Bone marrow (tissue), 2 donors: Measurements from ENCODE around the gene MPZL3.

Experiments used
- DNase-seq, 2 donors: peaks; one replicate each; lab custom pipeline; 2025; lab: John Stamatoyannopoulos, UW

The MPZL3 gene, protein sequence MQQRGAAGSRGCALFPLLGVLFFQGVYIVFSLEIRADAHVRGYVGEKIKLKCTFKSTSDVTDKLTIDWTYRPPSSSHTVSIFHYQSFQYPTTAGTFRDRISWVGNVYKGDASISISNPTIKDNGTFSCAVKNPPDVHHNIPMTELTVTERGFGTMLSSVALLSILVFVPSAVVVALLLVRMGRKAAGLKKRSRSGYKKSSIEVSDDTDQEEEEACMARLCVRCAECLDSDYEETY

DNA sequence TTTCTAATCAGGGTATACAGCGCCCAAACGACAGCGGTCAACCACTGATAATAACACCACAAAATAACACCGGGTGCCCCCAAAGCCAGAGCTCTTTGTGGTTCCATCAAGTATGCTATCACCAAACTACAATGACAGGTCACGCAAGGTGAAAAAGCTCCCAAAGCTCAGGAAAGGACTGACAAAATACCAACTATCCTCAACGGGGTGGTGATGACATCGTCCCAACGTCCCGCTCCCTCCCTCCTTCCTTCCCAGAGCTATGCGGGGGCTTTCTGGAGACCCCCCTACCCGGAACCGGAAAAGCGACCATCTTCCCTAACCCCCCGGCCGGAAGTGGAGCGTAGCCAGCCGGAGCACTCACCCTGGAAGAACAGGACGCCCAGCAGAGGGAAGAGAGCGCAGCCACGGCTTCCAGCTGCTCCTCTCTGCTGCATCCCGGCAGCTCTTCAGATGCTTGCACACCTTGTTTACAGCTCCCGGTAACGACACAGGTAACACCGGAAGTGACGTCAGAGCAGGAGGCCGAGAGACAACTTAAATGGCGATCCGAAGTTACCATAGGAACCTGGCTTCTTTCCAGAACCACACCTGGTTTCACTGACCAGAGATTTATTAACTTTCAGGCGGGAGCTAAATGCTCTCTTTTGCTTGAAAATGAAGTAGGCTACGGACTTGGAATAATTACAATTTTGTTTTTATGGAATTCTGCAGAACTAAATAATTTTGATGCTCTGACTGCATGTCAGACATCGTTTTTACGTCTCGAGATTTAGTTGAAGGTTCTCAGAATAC lies at the start of gene MPZL3:
Gene MPZL3, minus strand, starts transcription at position 508 of the 795 bp plus-strand sequence. Its CDS starts 71 bp downstream, at position 437.
- DNase-seq: peak; percentile 52 to 71

DNA sequence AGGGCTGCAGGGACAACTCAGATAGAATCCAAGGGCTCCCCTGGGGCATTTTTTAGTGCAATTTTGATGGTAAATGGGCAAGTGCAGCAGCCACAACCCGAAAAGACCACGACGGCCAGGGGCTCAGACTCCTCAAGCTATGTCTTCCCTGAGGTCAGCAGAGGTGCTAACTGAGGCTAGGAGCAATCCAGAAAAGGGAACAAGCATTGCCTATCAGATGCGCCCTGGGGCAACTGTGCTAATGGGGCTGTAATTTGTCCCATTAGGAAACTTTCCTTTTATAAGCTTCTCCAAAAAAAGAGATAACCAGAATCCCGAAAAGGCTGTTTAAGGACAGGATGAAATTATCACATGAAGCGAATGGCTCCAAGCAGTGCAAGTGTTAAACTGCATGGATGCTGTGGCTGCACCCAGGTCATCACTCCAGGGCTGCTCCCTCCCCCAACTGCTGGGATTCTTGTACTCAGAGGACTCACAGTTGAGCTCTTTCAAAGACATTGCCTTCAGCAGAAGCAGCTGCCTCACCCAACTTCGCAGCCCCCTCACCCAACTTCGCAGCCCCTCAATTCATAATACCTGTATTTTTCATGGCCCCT lies 49.5 kb upstream of the MPZL3 start:
- no peak for DNase-seq

DNA sequence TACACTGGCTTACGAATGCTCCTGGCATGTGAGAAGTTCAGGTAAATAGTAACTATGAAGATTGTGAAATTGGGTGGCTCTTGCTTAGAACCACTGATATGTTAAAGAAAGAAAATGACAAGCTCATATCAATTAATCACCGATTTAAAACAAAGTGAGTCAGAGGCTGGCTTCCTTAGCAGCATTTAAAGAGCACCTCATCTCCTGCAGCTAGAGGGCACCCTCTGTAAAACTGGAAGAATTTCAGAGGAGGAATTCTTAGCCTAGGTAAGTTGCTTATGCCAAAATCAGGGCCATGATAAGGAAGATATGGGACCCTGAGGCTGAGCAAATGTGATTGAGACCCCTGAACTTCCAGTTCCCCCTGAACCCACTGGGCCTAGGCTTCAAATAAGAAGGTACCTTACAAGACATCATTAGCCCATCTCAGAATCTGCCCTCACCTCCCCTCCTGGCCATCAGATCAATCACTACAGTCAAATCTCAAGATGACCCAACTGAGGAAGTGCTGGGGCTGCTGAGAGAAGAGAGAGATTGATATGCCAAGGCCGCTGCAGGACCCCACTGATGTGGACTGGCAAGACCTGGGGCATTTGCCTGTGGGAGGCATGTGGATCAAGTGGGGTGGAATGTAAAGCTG lies 43.8 kb upstream of the MPZL3 start:
- DNase-seq: peak in 1 of 2 donors; percentile 51

DNA sequence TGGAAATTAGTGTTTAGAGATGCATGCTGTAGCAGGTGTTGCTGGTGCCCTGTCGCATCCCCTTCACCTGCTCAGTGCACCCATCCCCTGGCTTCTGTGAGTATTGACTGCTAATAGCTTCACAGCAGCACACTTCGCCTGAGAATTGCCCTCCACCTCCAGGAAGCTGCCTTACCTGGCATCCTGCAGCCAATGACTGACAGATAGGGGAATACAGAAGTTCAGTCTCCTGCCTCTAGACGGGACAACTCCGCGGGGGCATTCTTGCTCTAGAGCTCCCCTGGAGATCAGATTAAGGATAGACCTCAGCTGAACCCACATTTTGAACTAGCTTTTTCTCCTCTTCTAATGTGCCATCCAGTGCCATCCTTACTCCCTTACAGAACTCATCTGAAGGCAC lies 43.0 kb upstream of the MPZL3 start:
- no peak for DNase-seq

DNA sequence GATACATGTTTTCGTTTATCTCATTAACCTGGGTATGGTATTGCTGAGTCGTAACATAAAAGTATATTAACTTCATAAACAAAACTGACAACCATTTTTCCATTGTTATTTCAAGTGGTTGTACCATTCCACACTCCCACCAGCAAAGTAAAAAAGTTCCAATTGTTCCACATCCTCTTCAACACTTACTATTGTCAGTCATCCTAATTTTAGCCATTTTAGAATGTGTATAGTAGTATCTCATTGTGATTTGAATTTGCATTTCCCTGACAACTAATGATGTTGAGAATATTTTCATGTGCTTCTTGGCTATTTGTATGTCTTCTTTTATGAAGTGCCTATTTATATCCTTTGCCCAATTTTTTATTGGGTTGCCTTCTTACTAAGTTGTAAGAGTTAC lies 41.9 kb upstream of the MPZL3 start:
- DNase-seq: no peak

DNA sequence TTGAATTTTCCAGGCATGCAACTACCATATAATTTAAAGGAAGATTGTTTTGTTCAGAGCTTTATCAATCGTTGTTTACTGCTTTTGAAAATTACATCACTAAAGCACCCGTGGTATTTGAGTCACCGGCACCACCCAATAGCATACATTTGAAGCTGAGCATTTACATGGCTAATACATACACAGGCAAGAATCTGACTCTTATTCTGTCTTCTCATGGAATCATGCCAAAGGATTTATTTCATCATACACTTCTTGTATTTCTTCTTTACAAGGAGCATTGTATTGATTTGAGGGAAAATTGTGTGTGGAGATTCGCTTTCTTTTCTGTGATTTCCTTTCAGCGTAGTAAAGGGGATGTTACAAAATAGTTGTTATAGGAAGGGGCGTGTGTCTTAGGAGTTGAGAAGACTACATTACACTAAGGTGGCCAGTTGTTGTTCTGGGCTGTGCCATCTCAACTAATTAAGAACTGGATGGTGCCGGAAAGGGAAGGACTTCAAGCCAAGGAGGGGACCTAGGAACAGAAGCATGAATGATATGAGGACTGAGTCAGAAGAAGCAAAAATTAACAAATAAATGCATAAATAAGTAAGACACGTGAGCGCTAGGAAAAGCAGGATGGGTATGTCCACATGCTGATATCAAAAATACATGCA lies 39.4 kb upstream of the MPZL3 start:
- DNase-seq: no peak

DNA sequence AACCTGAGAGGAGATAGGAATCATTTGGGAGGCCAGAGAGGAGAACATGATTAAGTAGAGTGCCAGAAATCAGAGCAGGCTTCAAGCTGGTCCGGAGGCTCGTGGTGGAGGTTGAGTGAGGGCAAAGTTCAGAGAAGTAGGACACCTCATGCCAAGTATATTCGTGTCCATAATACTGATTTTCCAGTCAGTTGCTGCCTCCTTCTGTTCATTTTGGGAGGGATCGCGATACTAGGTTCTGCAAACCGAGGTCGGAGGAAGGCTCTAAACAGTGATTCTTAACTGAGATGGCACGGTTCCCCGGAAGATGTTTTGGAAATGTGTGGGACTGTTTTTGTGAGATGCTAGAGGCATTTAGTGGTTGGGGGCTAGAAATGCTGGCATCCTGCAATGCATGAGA lies 38.8 kb upstream of the MPZL3 start:
- peak in 1 of 2 donors; percentile 24 for DNase-seq

DNA sequence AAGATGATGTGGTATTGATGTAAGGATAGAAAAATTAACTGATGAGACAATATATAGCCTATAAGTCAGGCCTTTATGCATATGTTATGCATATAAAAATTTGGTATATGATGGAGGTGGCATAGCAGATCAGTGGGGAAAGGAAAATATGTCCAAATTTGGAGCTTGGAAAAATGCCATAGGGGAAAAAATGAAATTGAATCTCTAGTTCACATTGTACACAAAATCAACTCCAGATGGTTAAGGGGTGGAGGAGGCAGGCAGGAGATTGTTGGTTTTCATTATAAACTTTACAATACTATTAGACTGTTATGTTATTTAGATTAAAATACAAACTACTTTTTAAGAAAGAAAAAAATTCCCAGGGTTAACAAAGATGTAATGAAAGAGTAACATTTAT lies 37.2 kb upstream of the MPZL3 start:
- DNase-seq: no peak

DNA sequence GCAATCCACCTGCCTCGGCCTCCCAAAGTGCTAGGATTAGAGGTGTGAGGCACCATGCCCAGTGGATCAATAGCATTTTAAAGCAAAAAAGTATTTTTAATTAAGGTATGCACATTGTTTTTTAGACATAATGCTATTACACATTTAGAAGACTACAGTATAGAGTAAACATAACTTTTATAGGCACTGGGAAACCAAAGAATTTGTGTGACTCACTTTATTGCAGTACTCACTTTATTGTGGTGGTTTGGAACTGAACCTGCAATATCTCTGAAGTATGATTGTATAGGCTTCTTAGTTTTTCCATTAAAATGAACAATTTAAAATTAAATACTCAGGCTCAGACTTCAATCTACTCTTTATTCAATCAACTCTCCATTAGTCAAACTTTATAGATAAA lies 34.8 kb upstream of the MPZL3 start:
- DNase-seq: no peak

DNA sequence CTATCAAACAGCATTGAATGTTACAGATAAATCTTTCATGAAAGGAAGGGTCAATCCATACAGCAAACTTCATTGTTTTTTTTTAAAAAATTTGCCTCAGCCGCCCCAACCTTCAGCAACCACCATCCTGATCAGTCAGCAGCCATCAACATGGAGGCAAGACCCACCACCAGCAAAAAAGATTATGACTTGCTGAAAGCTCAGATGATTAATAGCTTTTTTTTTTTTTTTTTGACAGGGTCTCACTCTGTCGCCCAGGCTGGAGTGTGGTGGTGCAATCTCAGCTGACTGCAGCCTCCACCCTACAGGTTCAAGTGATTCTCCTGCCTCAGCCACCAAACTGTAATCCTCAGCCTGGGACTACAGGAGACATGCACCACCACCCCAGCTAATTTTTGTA lies 34.4 kb upstream of the MPZL3 start:
- no peak for DNase-seq

DNA sequence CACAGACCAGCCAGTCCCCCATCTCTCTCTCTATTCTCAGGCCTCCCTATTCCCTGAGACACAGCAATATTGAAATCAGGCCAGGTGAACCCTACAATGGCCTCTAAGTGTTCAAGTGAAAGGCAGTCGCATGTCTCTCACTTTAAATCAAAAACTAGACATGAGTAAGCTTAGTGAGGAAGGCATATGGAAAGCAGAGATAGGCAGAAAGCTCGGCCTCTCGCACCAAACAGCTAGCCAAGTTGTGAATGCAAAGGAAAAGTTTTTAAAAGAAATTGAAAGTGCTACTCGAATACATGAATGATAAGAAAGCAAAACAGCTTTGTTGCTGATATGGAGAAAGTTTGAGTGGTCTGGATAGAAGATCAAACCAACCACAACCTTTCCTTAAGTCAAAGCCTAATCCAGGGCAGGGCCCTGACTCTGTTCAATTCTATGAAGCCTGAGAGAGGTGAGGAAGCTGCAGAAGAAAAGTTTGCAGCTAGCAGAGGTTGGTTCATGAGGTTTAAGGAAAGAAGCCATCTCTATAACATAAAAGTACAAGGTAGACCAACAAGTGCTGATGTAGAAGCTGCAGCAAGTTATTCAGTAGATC lies 31.7 kb upstream of the MPZL3 start:
- DNase-seq: no peak

DNA sequence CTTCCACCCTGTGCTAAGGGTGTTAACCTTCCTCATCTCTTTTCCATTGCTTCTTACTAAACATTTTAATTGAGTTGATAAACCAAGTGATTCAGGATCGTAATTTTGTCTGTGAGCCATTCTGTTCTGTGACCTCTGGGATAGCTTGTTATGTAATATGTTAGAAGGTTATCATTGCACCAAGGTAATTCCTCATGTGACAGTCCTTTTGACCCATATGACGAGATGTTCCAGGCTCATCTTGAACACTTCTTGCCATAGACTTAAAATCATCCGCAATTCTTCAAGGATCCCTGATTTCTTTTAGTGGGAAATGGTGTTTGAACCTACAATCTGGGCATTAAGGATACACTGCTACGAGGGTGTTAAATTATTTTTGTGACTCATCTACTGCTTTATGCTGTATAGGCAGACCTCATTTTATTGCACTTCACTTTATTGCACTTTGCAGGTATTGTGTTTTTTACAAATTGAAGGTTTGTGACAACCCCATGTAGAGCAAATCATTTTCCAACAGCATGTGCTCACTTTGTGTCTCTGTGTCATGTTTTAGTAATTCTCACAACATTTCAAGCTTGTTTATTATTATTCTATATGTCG lies 31.0 kb upstream of the MPZL3 start:
- no peak for DNase-seq

DNA sequence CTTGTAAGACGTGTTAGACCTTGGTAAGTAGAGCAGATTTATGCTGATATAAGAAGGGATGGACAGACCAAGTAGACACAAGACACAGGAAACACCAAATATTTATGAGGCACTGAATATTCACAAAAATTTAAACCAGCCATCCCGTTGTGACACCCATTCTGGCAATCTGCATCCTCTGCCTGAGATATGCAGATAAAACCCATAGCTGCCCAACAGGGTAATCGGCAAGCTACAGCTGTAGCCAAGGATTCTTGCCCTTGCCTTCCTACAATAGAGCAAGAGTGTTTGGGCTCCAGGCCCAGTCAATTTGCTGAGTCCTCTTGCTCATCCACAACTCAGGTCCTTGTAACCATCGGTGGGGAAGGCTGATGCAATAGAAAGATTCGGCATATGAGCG lies 30.4 kb upstream of the MPZL3 start:
- no peak for DNase-seq

DNA sequence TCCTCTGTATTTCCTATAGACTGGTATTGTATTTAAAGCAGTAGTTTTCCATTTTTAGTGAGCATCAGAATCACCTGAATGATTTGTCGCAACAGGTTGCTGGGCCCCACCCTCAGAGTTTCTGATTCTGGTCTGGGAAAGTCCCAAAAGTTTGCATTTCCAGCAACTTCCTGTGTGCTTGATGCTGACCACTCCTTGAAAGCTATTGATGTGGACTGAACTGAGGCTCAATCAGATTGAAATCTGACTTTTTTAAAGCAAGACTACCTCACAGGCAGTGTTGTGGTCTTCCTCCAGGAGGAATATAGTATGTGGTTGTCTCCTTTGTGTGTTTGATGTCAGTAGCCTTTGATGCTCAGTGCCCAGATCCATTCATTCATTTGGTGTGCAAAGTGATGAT lies 29.1 kb upstream of the MPZL3 start:
- no peak for DNase-seq

DNA sequence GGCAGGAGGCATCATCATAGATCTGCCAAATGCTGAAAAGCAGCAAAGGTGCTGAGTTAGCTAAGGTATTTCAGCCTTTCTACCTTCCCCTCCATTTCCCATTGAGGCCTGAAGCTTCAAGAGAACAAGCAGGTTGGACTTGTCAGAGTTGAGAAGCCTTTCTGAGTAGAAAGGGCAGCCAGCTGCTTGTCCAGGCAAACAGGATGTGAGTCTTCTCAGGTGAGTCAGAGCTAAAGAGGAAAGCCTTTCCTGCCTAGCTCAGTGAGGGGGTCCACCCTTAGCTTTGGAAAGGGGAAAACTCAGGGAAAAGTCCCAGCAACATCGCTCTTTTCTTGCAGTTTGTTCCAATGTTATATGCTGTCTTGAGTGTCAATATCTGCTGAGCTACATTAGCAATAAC lies 25.1 kb upstream of the MPZL3 start:
- DNase-seq: no peak

DNA sequence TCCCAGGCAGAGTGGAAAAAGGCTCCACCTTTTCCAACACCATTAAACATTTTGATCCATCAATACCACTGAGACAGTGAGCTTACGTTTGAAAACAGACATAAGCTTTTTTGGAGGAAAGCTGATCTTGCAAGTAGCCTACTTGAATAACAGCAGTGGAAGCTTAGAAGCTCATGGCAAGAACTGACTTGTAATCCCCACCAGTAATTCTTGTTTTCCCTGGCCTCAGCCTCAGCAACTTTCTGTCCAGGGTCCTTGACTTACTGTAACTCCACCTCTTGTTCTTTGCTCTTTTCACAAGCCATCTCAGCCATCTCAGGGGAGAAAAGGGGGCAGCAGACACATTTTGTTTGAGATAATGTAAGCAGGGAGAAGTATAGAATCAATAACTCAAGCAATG lies 24.3 kb upstream of the MPZL3 start:
- DNase-seq: no peak

DNA sequence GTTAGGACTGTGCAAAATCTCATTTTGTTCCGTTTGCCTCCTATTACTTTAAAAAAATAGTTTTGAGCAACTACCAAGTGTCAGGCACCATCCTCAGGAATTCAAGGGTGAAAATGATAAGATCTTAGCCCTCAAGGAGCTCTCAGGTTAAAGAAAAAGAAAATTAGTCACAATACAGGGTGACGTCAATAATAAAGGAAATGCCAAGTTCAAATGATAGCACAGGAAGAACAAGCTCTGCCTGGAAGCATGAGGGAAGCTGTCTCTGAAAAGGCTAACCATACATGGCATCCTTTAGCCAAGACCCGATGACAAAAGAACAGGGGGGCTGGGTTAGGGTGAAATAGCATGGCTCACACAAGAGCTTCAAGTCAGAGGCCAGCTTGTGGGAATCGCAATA lies 23.0 kb upstream of the MPZL3 start:
- DNase-seq: no peak

DNA sequence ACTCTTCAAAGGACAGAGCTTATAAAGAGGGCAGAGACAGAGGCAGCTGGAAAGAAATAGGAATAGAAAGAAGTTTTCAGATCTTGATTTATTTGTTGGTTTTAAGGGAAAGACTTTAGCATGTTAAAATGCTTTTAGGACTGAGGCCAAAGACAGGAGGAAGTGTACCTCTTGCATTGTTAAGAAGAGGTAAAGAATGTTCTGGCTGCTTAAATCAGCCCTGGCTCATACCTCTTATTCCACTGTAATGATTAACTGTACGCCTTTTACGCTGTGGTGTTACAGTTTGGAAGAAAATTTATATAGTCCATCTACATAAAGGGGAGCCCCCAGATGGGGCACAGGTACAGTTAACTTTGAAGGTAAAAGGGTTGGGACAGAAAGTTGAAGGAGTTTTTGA lies 22.0 kb upstream of the MPZL3 start:
- DNase-seq: no peak

DNA sequence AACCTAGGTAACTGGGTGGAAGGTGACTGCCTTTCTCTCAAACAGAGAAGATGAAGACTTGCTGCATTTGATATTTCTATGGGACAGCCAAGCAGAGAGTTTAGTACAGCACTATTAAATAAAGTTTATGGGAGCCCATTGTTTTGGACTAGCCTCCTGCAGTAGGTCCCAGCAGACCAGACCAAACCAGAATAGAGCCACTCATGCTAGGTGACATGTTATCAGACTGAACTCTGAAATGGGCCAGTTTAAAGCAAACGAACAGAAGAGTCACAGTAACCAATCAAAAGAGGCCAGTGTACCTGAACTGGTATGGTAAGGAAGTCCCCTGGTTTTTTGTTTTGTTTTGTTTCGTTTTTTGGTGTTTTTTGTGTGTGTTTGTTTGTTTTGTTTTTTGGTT lies 19.8 kb upstream of the MPZL3 start:
- DNase-seq: no peak

DNA sequence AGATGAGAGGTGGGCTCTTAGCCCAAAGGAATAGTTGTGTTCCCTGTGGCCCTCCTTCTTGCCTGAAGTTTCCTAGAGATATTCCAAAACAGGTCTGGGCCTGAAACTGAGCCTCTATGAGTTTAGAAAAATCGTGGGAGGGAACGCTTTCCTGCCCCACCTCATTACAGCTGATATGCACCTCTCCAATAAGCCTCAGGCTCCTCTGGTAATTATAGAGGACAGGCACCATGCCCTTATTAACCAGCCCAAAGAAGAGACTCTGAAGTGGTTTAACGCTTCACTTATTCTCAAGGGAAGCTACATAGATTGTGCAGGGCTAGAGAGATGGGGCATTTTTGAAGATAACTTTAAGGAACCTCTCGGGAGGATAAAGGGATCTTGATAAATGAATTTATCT lies 15.3 kb upstream of the MPZL3 start:
- DNase-seq: no peak

DNA sequence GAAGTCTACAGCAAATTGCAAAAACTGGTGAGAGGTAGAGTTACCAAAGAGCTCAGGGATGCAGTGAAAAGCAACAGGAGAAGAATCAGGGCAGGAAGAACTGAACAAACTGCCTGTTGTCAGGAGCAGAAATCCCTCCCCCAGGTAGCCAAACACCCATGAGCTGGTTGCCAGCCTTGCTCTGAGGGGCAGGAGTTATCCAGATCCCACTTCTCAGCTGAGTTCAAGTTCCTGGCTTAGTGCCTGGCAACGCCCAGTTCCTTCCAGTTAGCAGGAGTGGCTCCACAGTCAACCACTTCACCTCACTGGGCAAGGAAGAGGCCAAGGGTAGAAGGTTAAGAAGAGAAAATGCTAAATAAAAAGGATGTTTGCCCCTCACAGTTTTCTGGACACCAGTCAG lies 13.8 kb upstream of the MPZL3 start:
- DNase-seq: no peak
